Kidney epithelial cell (primary cell): ENCODE results near the gene SCG5. TPM values are rescaled to one million over a fixed set of nuclear protein-coding genes. Genes with fewer than 3 reads are reported as not detected.

Experiments
- DNase-seq: peaks from one replicate; pipeline ENCODE4 v3.0.0-alpha.2; 2010; ENCODE audit warnings: low read depth
- H3K27me3 ChIP-seq: 2 replicates; pipeline ENCODE4 v1.6.0; 2011; ENCODE audit warnings: low read length; ENCODE audit not compliant: control insufficient read depth, insufficient read depth
- H3K36me3 ChIP-seq: 2 replicates; pipeline ENCODE4 v1.5.1; 2011; ENCODE audit warnings: low read length; ENCODE audit not compliant: control insufficient read depth, insufficient read depth
- H3K4me3 ChIP-seq: 2 replicates; pipeline ENCODE4 v1.5.1; 2011; ENCODE audit warnings: low read depth, mild to moderate bottlenecking, control low read depth, low read length
- CTCF ChIP-seq: IDR thresholded peaks from 2 replicates; pipeline ENCODE4 v1.5.1; 2011; ENCODE audit warnings: mild to moderate bottlenecking, moderate library complexity, low read length, control low read depth, inconsistent platforms; ENCODE audit not compliant: insufficient read depth, poor library complexity, severe bottlenecking
- total RNA-seq: library from RNA; depleted of rRNA; stranded (reverse); fragments of >200 nt; gene quantifications from 2 replicates; pipeline ENCODE4 v1.2.3, GENCODE V29; 2015

SCG5 gene
- total RNA-seq, 1 donor from 2014 or later: 42.5 TPM

GRCh38 chr15:32636908-32637567 is 4.5 kb upstream of the SCG5 start:
- Histone ChIP-seq H3K27me3 (no peaks in the 10 kb centered on the region), H3K4me3 (no peak overlapping the region), H3K36me3 (peaks cover 2% of the 10 kb centered on the region)
- no peak for TF ChIP-seq CTCF
- DNase-seq: no peak

DNA sequence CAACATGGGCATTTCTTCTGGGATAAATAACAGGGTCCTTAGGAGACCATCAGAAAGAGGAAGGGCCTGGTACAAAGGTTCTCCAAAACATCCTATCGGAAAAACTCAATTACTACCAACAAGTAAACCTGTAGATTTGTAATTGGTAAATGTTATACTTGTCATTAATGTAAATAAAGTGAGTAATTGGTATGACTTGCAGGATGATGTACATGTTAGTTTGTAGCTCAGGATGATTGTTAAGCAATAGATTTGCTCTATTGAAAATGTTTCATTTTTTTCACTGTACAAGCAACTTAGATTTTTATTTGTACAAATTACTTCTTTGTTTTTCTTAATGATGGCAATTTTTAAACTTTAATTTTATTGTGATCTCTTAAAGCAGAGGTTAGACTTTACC is 3.8 kb upstream of the SCG5 start:
- no peak for TF ChIP-seq CTCF
- H3K27me3 ChIP-seq: no peaks in the 10 kb centered on the region
- H3K36me3 ChIP-seq: peaks cover 2% of the 10 kb centered on the region

DNA sequence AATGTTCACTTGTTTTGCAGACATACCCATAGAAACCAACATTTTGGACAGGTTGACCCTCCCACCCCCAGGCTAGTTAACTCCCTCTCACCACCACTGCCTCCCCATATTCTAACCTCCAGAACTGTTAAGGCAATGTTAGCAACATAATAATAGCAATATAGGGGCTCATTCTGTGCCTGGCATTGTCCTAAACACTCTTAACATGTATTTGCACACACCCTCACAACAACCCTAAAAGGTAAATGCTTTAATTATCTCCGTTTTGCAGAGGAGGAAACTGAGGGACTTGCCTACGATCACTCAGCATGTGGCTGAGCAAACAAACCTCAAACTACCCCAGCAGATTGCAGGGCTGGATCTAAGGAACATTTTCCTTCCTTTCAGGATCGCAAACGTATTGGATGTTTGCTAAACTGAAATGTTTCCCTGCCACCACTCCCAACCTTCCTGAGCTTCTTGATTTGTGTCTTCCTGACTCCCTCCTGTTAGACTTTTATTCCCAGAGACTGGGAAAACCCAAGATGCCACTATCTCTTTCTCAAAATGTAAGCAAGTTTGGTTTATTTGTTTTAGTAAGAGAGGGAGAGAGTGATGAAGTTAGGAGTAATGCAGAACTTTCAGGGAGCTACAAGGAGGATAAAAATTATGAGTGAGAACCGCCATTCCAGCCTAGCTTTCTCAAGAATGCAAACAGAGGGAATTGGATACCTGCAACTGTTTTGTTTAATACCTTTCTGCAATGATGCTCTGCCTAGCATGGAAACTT is 1.3 kb downstream of the SCG5 start:
- no peak for DNase-seq
- TF ChIP-seq CTCF: no peak
- Histone ChIP-seq H3K36me3 (no peaks in the 10 kb centered on the region), H3K4me3 (no peak overlapping the region), H3K27me3 (no peaks in the 10 kb centered on the region)

More for the DNA sequence above, 3.8 kb upstream of the SCG5 start:
- no peak for DNase-seq
- no peak overlapping the region for H3K4me3 ChIP-seq

DNA sequence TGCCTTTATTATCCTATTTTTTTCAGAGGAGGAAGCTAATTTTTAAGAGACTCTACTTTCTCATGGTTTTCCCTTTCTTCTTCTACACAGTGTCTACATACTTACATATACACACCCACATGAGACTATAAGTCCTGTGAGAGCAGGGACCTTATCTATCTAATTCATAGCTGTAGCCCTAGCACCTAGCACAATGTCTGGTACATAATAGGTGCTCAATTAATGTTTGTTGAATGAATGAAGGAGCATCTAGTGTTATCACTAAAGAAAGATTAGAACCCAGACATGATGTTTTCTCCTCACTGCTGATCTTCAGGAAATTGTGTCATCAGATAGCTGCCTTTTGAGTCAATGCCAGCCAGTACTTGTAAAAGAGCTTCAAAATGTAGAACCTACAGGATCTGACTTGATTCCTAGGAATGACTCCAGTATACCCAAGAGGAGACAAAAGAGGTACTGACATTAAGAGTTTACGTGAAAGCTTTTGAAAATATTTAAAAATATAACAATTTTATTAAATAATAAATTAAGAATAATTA is 2.5 kb downstream of the SCG5 start:
- Histone ChIP-seq H3K27me3 (no peaks in the 10 kb centered on the region), H3K4me3 (no peak overlapping the region), H3K36me3 (no peaks in the 10 kb centered on the region)
- no peak for TF ChIP-seq CTCF
- DNase-seq: no peak

- no peaks in the 10 kb centered on the region for H3K36me3 ChIP-seq
- DNase-seq: no peak
- no peak overlapping the region for H3K4me3 ChIP-seq
- no peaks in the 10 kb centered on the region for H3K27me3 ChIP-seq
- TF ChIP-seq CTCF: no peak
Observed at GRCh38 chr15:32646291-32646690, 4.8 kb downstream of the SCG5 start.
